PC-9 (cell line): ENCODE results near the gene CHEK1. TPM values are rescaled to one million over a fixed set of nuclear protein-coding genes. Genes with fewer than 3 reads are reported as not detected.

Source experiments
- BruUV-seq: library from RNA; stranded (reverse); fragments of 400-500 nt; replicated peaks from 2 replicates; lab custom pipeline; 2021; lab: Mats Ljungman, UMichigan
- CTCF ChIA-PET: fragments of 300-600 bp; sonication (Branson Sonifier 250); formaldehyde crosslinking; loops from one replicate; lab custom pipeline; 2022; ENCODE audit warnings: antibody characterized with exemption; lab: Charles Lee
- POLR2A ChIA-PET: fragments of 300-600 bp; sonication (Branson Sonifier 250); formaldehyde crosslinking; loops from one replicate; lab custom pipeline; 2022; ENCODE audit warnings: antibody characterized with exemption; ENCODE audit not compliant: unreplicated experiment; lab: Charles Lee
- DNase-seq, 2 experiments: peaks; one replicate each; pipeline versions ENCODE4 v3.0.0 to v3.0.0-alpha.2; 2015 to 2022; ENCODE audit warnings: mixed read lengths in 1 of 2
- H2AFZ ChIP-seq: fragments of 200-600 bp; sonication (generic); 2 replicates; pipeline ENCODE4 v1.8.1; 2017; ENCODE audit warnings: antibody characterized with exemption
- H3F3A ChIP-seq: fragments of 200-600 bp; sonication (generic); 2 replicates; pipeline ENCODE4 v1.8.1; 2017; ENCODE audit warnings: antibody characterized with exemption, mild to moderate bottlenecking, low read depth; ENCODE audit not compliant: insufficient read depth
- H3K27ac ChIP-seq: fragments of 200-600 bp; sonication (generic); 2 replicates; pipeline ENCODE4 v1.6.1; 2016; ENCODE audit warnings: mixed run types
- H3K27me3 ChIP-seq: fragments of 200-600 bp; sonication (generic); 2 replicates; pipeline ENCODE4 v1.6.1; 2016; ENCODE audit warnings: low read depth, mixed run types; ENCODE audit not compliant: insufficient read depth
- H3K36me3 ChIP-seq: fragments of 200-600 bp; sonication (generic); 2 replicates; pipeline ENCODE4 v1.6.1; 2016; ENCODE audit warnings: low read depth, mixed run types
- H3K4me1 ChIP-seq: fragments of 200-600 bp; sonication (generic); replicated peaks from 2 replicates; pipeline ENCODE4 v1.6.1; 2016; ENCODE audit warnings: mixed run types; ENCODE audit not compliant: insufficient read depth
- H3K4me2 ChIP-seq: fragments of 200-600 bp; sonication (generic); 2 replicates; pipeline ENCODE4 v1.6.1; 2017; ENCODE audit warnings: mixed run types
- H3K4me3 ChIP-seq: fragments of 200-600 bp; sonication (generic); 2 replicates; pipeline ENCODE4 v1.6.1; 2016; ENCODE audit warnings: mixed run types
- H3K79me2 ChIP-seq: fragments of 200-600 bp; sonication (generic); 2 replicates; pipeline ENCODE4 v1.6.1; 2017; ENCODE audit warnings: low read depth, mixed run types
- H3K9me2 ChIP-seq: fragments of 200-600 bp; sonication (generic); 2 replicates; pipeline ENCODE4 v1.8.1; 2017; ENCODE audit warnings: mild to moderate bottlenecking; ENCODE audit not compliant: insufficient read depth
- H3K9me3 ChIP-seq: fragments of 200-600 bp; sonication (generic); 2 replicates; pipeline ENCODE4 v1.8.1; 2016; ENCODE audit warnings: low read depth; ENCODE audit not compliant: insufficient read depth
- H4K20me1 ChIP-seq: fragments of 200-600 bp; sonication (generic); 2 replicates; pipeline ENCODE4 v1.8.1; 2017; ENCODE audit not compliant: insufficient read depth
- EZH2 ChIP-seq: fragments of 200-600 bp; sonication (generic); IDR thresholded peaks from 2 replicates; pipeline ENCODE4 v1.8.0; 2017; ENCODE audit warnings: antibody characterized with exemption, low read depth
- intact Hi-C: fragments of 100-400 bp; cut with micrococcal nuclease; formaldehyde crosslinking; loops from one replicate; pipeline ENCODE4 v1.10.0; 2022; ENCODE audit not compliant: unreplicated experiment
- total RNA-seq: library from RNA; stranded (reverse); gene quantifications from 2 replicates; pipeline ENCODE4 v1.2.3, GENCODE V29; 2021
- TF ChIP-seq, protein P1 (sequence below): fragments of 200-600 bp; sonication (generic); conservative IDR thresholded peaks from 2 replicates; pipeline ENCODE4 v1.6.1; 2017; ENCODE audit warnings: mixed run types, antibody characterized with exemption, mild to moderate bottlenecking, moderate library complexity

The CHEK1 gene
- total RNA-seq, 1 experiment from 2014 or later: 36.5 TPM

DNA sequence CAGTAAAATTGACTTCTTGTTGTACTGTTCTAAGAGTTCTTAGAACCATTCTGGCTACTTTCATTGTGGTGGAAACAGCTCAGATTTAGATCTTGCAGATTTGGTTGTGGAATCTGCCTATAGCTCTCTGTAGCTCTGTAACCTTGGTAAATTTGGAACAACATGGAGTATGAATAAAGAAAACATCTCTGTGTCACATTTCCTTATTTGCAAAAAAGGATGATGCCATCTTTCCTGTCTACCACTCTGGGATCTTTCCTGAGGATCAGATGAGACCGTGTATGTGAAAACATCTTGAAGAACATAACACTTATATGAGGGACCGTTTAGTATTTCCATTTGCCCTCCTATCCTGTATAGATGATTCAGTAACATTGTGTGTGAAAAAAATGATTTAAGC lies 46.6 kb downstream of the CHEK1 start:
- no peaks in the 10 kb centered on the region for H3K9me2 ChIP-seq
- no peak overlapping the region for H2AFZ ChIP-seq
- no peak overlapping the region for H3K4me2 ChIP-seq
- DNase-seq: no peak
- peaks cover 2% of the 10 kb centered on the region; the same call in 1 of the 2 replicates for H3K9me3 ChIP-seq
- no peak for TF ChIP-seq EZH2
- no peaks in the 10 kb centered on the region for H3F3A ChIP-seq
- H3K27me3 ChIP-seq: no peaks in the 10 kb centered on the region
- POLR2A ChIA-PET: no interaction called here
- CTCF ChIA-PET: no interaction called here
- peaks cover 6% of the 10 kb centered on the region; the same call in 1 of the 2 replicates for H3K36me3 ChIP-seq
- intact Hi-C loops: no loop called here
- no peak overlapping the region for H3K27ac ChIP-seq
- no TSS peak for BruUV-seq
- H3K4me3 ChIP-seq: no peak overlapping the region
- H3K79me2 ChIP-seq: no peaks in the 10 kb centered on the region
- H3K4me1 ChIP-seq: no peaks in the 10 kb centered on the region
- no peaks in the 10 kb centered on the region for H4K20me1 ChIP-seq

DNA sequence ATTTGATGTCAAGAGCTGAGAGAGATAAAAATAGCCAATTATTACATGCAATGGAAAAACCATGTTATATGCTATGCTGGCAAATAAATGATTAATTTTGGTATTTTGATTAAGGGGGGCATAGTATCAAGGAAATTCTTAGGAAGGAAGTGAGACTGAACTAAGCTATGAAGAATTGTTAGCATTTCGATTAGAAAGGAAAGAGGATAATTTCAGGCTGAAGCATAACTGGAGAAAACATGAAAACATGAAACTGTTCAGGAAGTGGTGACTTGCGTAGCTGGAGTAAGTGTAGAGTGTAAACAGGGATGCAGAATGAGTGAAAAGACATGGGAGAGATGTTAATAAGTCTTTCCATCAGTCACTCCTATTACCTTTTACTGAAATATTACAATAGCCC lies 49.2 kb downstream of the CHEK1 start:
- TF ChIP-seq, protein P1, sequence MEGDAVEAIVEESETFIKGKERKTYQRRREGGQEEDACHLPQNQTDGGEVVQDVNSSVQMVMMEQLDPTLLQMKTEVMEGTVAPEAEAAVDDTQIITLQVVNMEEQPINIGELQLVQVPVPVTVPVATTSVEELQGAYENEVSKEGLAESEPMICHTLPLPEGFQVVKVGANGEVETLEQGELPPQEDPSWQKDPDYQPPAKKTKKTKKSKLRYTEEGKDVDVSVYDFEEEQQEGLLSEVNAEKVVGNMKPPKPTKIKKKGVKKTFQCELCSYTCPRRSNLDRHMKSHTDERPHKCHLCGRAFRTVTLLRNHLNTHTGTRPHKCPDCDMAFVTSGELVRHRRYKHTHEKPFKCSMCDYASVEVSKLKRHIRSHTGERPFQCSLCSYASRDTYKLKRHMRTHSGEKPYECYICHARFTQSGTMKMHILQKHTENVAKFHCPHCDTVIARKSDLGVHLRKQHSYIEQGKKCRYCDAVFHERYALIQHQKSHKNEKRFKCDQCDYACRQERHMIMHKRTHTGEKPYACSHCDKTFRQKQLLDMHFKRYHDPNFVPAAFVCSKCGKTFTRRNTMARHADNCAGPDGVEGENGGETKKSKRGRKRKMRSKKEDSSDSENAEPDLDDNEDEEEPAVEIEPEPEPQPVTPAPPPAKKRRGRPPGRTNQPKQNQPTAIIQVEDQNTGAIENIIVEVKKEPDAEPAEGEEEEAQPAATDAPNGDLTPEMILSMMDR: no peak
- no peak for TF ChIP-seq EZH2
- no TSS peak for BruUV-seq
- Histone ChIP-seq H3K9me2 (no peaks in the 10 kb centered on the region), H4K20me1 (no peaks in the 10 kb centered on the region), H3K9me3 (no peaks in the 10 kb centered on the region), H3K36me3 (no peaks in the 10 kb centered on the region), H2AFZ (no peak overlapping the region), H3K4me1 (no peaks in the 10 kb centered on the region), H3K79me2 (no peaks in the 10 kb centered on the region), H3F3A (no peaks in the 10 kb centered on the region), H3K27ac (no peak overlapping the region), H3K4me3 (no peak overlapping the region), H3K4me2 (no peak overlapping the region), H3K27me3 (no peaks in the 10 kb centered on the region)
- ChIA-PET CTCF (no interaction called here), POLR2A (no interaction called here)
- intact Hi-C loops: no loop called here
- no peak for DNase-seq

DNA sequence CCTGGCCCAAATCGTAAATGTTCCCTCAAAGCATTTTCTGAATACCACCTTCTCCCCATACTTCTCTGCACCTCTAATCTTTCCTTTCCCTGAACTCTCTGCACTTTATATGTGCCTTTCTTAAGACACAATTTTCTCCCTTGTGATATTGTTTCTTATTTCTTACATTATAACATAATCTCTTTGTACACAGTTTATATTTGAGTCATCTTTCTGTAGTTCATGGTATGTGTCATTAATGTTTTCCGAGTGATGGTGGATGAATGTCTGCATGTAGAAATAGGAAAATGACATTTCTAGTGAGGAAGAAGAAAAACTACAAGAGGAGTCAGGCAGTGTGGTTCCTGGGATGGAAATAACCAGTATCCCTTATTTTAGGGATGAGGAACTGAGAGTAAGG lies 50.2 kb downstream of the CHEK1 start:
- H3K4me2 ChIP-seq: no peak overlapping the region
- DNase-seq: no peak
- no peaks in the 10 kb centered on the region for H3K9me3 ChIP-seq
- no peak overlapping the region for H3K27ac ChIP-seq
- H3K27me3 ChIP-seq: no peaks in the 10 kb centered on the region
- no peak overlapping the region for H3K4me3 ChIP-seq
- no peaks in the 10 kb centered on the region for H4K20me1 ChIP-seq
- H2AFZ ChIP-seq: no peak overlapping the region
- TF ChIP-seq EZH2: no peak
- TF ChIP-seq, protein P1: no peak
- H3K36me3 ChIP-seq: no peaks in the 10 kb centered on the region
- no peaks in the 10 kb centered on the region for H3F3A ChIP-seq
- H3K4me1 ChIP-seq: no peaks in the 10 kb centered on the region
- H3K79me2 ChIP-seq: no peaks in the 10 kb centered on the region
- no peaks in the 10 kb centered on the region for H3K9me2 ChIP-seq
- intact Hi-C loops: no loop called here
- POLR2A ChIA-PET: no interaction called here
- BruUV-seq: no TSS peak
- CTCF ChIA-PET: no interaction called here

DNA sequence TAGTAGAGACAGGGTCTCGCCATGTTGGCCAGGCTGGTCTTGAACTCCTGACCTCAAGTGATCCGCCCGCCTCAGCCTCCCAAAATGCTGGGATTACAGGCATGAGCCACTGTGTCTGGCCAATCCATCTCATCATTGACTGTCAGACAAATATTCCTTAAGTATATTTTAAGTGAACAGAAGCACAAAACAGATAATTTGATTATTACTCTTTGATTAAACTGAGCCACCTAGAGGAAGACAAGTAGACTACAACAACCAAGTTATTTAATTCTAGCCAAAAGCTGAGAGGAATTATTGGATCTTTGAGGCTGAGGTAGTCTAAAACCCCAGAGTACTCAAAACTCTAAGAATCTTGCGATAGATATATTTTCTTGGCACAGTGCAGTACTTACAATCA lies 54.4 kb downstream of the CHEK1 start:
- no peaks in the 10 kb centered on the region for H3K27me3 ChIP-seq
- POLR2A ChIA-PET: no interaction called here
- no peaks in the 10 kb centered on the region for H3F3A ChIP-seq
- no peak overlapping the region for H3K4me2 ChIP-seq
- no peak overlapping the region for H3K27ac ChIP-seq
- H3K79me2 ChIP-seq: no peaks in the 10 kb centered on the region
- H2AFZ ChIP-seq: no peak overlapping the region
- DNase-seq: no peak
- no peaks in the 10 kb centered on the region for H4K20me1 ChIP-seq
- H3K4me1 ChIP-seq: no peaks in the 10 kb centered on the region
- H3K9me2 ChIP-seq: no peaks in the 10 kb centered on the region
- H3K9me3 ChIP-seq: no peaks in the 10 kb centered on the region
- H3K4me3 ChIP-seq: no peak overlapping the region
- TF ChIP-seq, protein P1: peak; percentile 66; the same call in 1 of the 2 replicates
- no peak for TF ChIP-seq EZH2
- intact Hi-C loops: no loop called here
- H3K36me3 ChIP-seq: no peaks in the 10 kb centered on the region
- CTCF ChIA-PET: no interaction called here
- BruUV-seq: no TSS peak
